Nephron (organoid): ENCODE results near the gene KLHL25.
"Not testable (repeated sequence)": the region's sequence is repeated elsewhere in the genome, so short reads cannot be mapped to it uniquely, and the experiment has no call there.

Experiments used
- H3K27ac Mint-ChIP-seq, 3 experiments: 2 replicates each; pipeline ENCODE4 v1.8.0; 2020; ENCODE audit warnings: mixed read lengths in 3 of 3, mild to moderate bottlenecking in 2 of 3, moderate library complexity in 1 of 3
- H3K27me3 Mint-ChIP-seq: 2 replicates; pipeline ENCODE4 v1.8.0; 2021; ENCODE audit warnings: low read depth, mild to moderate bottlenecking, moderate library complexity, mixed read lengths
- H3K36me3 Mint-ChIP-seq: 2 replicates; pipeline ENCODE4 v1.8.0; 2020; ENCODE audit warnings: low read depth, mixed read lengths
- H3K4me1 Mint-ChIP-seq: 2 replicates; pipeline ENCODE4 v1.8.0; 2020; ENCODE audit warnings: mixed read lengths
- H3K4me3 Mint-ChIP-seq, 3 experiments: 2 replicates each; pipeline ENCODE4 v1.8.0; 2020; ENCODE audit warnings: mild to moderate bottlenecking in 3 of 3, mixed read lengths in 3 of 3, moderate library complexity in 2 of 3
- H3K9me3 Mint-ChIP-seq: 2 replicates; pipeline ENCODE4 v1.8.0; 2020; ENCODE audit warnings: mixed read lengths
- CTCF ChIP-seq, 3 experiments: fragments of 200-600 bp; sonication (generic); IDR thresholded peaks; one replicate each; pipeline ENCODE4 v1.5.0; 2021; ENCODE audit warnings: antibody characterized with exemption in 3 of 3; ENCODE audit not compliant: unreplicated experiment in 3 of 3

Gene KLHL25

GRCh38 chr15:85800478-85801123, 5.9 kb upstream of the KLHL25 start:
- Mint-ChIP-seq H3K27me3 (peaks cover 8% of the 10 kb centered on the region), H3K4me1 (peaks cover 9% of the 10 kb centered on the region), H3K4me3 (no peak overlapping the region), H3K27ac (peak overlapping the region in 1 of 3 experiments; percentile 19), H3K36me3 (no peaks in the 10 kb centered on the region), H3K9me3 (no peaks in the 10 kb centered on the region)
- TF ChIP-seq CTCF (IDR thresholded peaks at IDR 0.05; ENCODE audit: unreplicated experiment in 3 of 3), result no peak

GRCh38 chr15:85796371-85796770, 1.6 kb upstream of the KLHL25 start:
- not testable (repeated sequence) for H3K27me3 Mint-ChIP-seq, H3K9me3 Mint-ChIP-seq, H3K27ac Mint-ChIP-seq, H3K36me3 Mint-ChIP-seq
- peaks cover 21% of the 10 kb centered on the region for H3K4me1 Mint-ChIP-seq
- H3K4me3 Mint-ChIP-seq, result peak overlapping the region in 2 of 3 experiments; percentile 58 to 74

- peaks cover 21% of the 10 kb centered on the region for H3K4me1 Mint-ChIP-seq
- no peak for TF ChIP-seq CTCF (IDR thresholded peaks at IDR 0.05; ENCODE audit: unreplicated experiment in 3 of 3)
- no peaks in the 10 kb centered on the region for H3K9me3 Mint-ChIP-seq
- peaks cover under 1% of the 10 kb centered on the region for H3K36me3 Mint-ChIP-seq
- H3K27me3 Mint-ChIP-seq, result peaks cover 4% of the 10 kb centered on the region
- peak overlapping the region; percentile 92 to 95 (median 95) for H3K4me3 Mint-ChIP-seq
- H3K27ac Mint-ChIP-seq, result peak overlapping the region; percentile 76 to 92 (median 84)
Observed at GRCh38 chr15:85795337-85796305, 896 bp upstream of the KLHL25 start.

- Mint-ChIP-seq H3K27ac (peak overlapping the region; percentile 78 to 93 (median 82)), H3K9me3 (no peaks in the 10 kb centered on the region), H3K4me1 (peaks cover 35% of the 10 kb centered on the region), H3K27me3 (no peaks in the 10 kb centered on the region), H3K36me3 (peaks cover 4% of the 10 kb centered on the region), H3K4me3 (peak overlapping the region; percentile 96 to 97 (median 96))
- no peak for TF ChIP-seq CTCF (IDR thresholded peaks at IDR 0.05; ENCODE audit: unreplicated experiment in 3 of 3)
Observed at GRCh38 chr15:85793641-85794597, 806 bp downstream of the KLHL25 start.

GRCh38 chr15:85792912-85793590, 1.7 kb downstream of the KLHL25 start:
- H3K27ac Mint-ChIP-seq, result peak overlapping the region; percentile 78 to 93 (median 82)
- no peaks in the 10 kb centered on the region for H3K9me3 Mint-ChIP-seq
- peaks cover 4% of the 10 kb centered on the region for H3K36me3 Mint-ChIP-seq

More at GRCh38 chr15:85792912-85793590, 1.7 kb downstream of the KLHL25 start:
- no peak for TF ChIP-seq CTCF (IDR thresholded peaks at IDR 0.05; ENCODE audit: unreplicated experiment in 3 of 3)
- H3K4me1 Mint-ChIP-seq, result peaks cover 44% of the 10 kb centered on the region
- no peaks in the 10 kb centered on the region for H3K27me3 Mint-ChIP-seq
- H3K4me3 Mint-ChIP-seq, result peak overlapping the region; percentile 96 to 97 (median 96)
